Adrenal gland (tissue), 12 donors: ENCODE data around the gene TUT4. TPM values are rescaled to one million over a fixed set of nuclear protein-coding genes. Genes with fewer than 3 reads are reported as not detected.

Experiments used
- DNase-seq, 7 donors: peaks; one replicate each; pipeline ENCODE4 v3.0.0-alpha.2; 2019 to 2020
- H3K27ac ChIP-seq, 5 donors: fragments of 200-600 bp; sonication (generic) in 4 of 5; 1 replicate in 3 of 5; 2 replicates in 2 of 5; pipeline versions ENCODE4 v1.5.1 to v1.8.0; 2016 to 2020; ENCODE audit warnings: mild to moderate bottlenecking in 1 of 5
- H3K27me3 ChIP-seq: fragments of 200-600 bp; 2 replicates; pipeline ENCODE4 v1.8.0; 2021
- H3K36me3 ChIP-seq, 2 donors: fragments of 200-600 bp; replicated peaks in 1 of 2; 1 replicate in 1 of 2; 2 replicates in 1 of 2; pipeline versions ENCODE4 v1.5.1 to v1.8.0; 2018 to 2022
- H3K4me1 ChIP-seq, 2 donors: fragments of 200-600 bp; replicated peaks in 1 of 2; 1 replicate in 1 of 2; 2 replicates in 1 of 2; pipeline versions ENCODE4 v1.5.1 to v1.8.0; 2018 to 2021
- H3K4me3 ChIP-seq, 4 donors: fragments of 200-600 bp; sonication (generic) in 3 of 4; one replicate each; pipeline ENCODE4 v1.5.1; 2016 to 2018
- H3K9me3 ChIP-seq, 3 donors: fragments of 200-600 bp; sonication (generic) in 1 of 3; replicated peaks in 1 of 3; 1 replicate in 2 of 3; 2 replicates in 1 of 3; pipeline versions ENCODE4 v1.5.1 to v1.8.0; 2016 to 2021
- POLR2A ChIP-seq, 2 donors: fragments of 450-650 bp; IDR thresholded peaks; one replicate each; pipeline ENCODE4 v1.6.1; 2017; ENCODE audit warnings: antibody characterized with exemption in 2 of 2, mild to moderate bottlenecking in 2 of 2, moderate library complexity in 1 of 2
- WGBS, 4 donors: extraction: QIAGEN DNeasy Blood & Tissue Kit in 2 of 4; methylation state at CpG; one replicate each; pipeline versions ENCODE4 v1.1.5 to v1.1.7; 2013 to 2017; 5-methylcytosine and 5-hydroxymethylcytosine counted together
- intact Hi-C, 2 donors: fragments of 100-400 bp; cut with DNase I; formaldehyde crosslinking; loops; one replicate each; pipeline versions ENCODE4 v1.14.1 to v1.15.0; 2022 to 2023
- polyA plus RNA-seq, 3 donors: library from polyadenylated mRNA; stranded (reverse); fragments of 200-250 nt in 2 of 3; fragments of 350-450 nt in 1 of 3; fragmentation: Illumina TruSeq in 1 of 3; extraction: RNeasy Lipid Tissue Mini Kit (QIAGEN cat#74804) in 1 of 3; gene quantifications; one replicate each; pipeline ENCODE4 v1.2.3, GENCODE V29; 2013 to 2014
- total RNA-seq, 9 donors: library from RNA; depleted of rRNA in 4 of 9; stranded (reverse); fragments of >200 nt in 4 of 9; fragments of 120-200 nt in 1 of 9; fragmentation: NEBNext Ultra II Directional in 1 of 9; extraction: Animal tissue kit (Norgen Biotek cat#: 25700) in 1 of 9; gene quantifications; one replicate each; pipeline versions ENCODE4 v1.1.0 to v1.2.4, GENCODE V29; 2013 to 2023
- TF ChIP-seq, protein P1 (sequence below), 6 experiments: fragments of 450-650 bp in 4 of 6; fragments of 200-600 bp in 2 of 6; sonication (generic) in 1 of 6; IDR thresholded peaks; 1 replicate in 5 of 6; 2 replicates in 1 of 6; pipeline versions ENCODE4 v1.5.1 to v1.8.0; 2016 to 2021; ENCODE audit warnings: antibody characterized with exemption in 6 of 6, mild to moderate bottlenecking in 2 of 6, moderate library complexity in 1 of 6
- donor health status: healthy with polysubstance abuse.
- donor health status: Bipolar disorder and iron deficiency.
- donor health status: DM: yes; HTN: yes; CAD: no.
- donor health status: DM: no; HTN: no; CAD: no.
- donor health status: DM: no; HTN: no; CAD: no.
- donor health status: DM: yes; HTN: yes; CAD: no.

TUT4 gene
- total and polyA plus RNA-seq, 12 donors: 29.7 to 80.9 (median 66.1) TPM

GRCh38 chr1:52413410-52413989 lies 139.4 kb downstream of the TUT4 start:
- H3K27ac ChIP-seq: no peak overlapping the region
- H3K4me3 ChIP-seq: no peak overlapping the region
- no peaks in the 10 kb centered on the region for H3K4me1 ChIP-seq
- intact Hi-C loops: no loop called here
- peaks cover 0 to 95% of the 10 kb centered on the region in 2 donors for H3K36me3 ChIP-seq
- no peak for TF ChIP-seq POLR2A (IDR thresholded peaks at IDR 0.05)
- TF ChIP-seq, protein P1, sequence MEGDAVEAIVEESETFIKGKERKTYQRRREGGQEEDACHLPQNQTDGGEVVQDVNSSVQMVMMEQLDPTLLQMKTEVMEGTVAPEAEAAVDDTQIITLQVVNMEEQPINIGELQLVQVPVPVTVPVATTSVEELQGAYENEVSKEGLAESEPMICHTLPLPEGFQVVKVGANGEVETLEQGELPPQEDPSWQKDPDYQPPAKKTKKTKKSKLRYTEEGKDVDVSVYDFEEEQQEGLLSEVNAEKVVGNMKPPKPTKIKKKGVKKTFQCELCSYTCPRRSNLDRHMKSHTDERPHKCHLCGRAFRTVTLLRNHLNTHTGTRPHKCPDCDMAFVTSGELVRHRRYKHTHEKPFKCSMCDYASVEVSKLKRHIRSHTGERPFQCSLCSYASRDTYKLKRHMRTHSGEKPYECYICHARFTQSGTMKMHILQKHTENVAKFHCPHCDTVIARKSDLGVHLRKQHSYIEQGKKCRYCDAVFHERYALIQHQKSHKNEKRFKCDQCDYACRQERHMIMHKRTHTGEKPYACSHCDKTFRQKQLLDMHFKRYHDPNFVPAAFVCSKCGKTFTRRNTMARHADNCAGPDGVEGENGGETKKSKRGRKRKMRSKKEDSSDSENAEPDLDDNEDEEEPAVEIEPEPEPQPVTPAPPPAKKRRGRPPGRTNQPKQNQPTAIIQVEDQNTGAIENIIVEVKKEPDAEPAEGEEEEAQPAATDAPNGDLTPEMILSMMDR (IDR thresholded peaks at IDR 0.05): no peak
- H3K9me3 ChIP-seq: no peaks in the 10 kb centered on the region
- 96 to 100% (median 96%) methylated on average over 10 of the region's 10 CpGs for WGBS, 4 donors
- H3K27me3 ChIP-seq: no peaks in the 10 kb centered on the region
- DNase-seq: no peak

- WGBS, 4 donors: 1 to 4% (median 4%) methylated on average over 6 to 8 of the region's 8 CpGs
- TF ChIP-seq POLR2A (IDR thresholded peaks at IDR 0.05): no peak
- TF ChIP-seq, protein P1 (IDR thresholded peaks at IDR 0.05): peak in 1 of 6 experiments; percentile 5
- H3K36me3 ChIP-seq: peaks cover 0 to 20% of the 10 kb centered on the region in 2 donors
- H3K4me1 ChIP-seq: peaks cover 9 to 22% of the 10 kb centered on the region in 2 donors
- no peaks in the 10 kb centered on the region for H3K27me3 ChIP-seq
- peak overlapping the region in 4 of 5 donors; percentile 79 to 96 (median 88) for H3K27ac ChIP-seq
- no peaks in the 10 kb centered on the region for H3K9me3 ChIP-seq
- intact Hi-C loops: loop anchor here in 1 of 2 donors (10.0 kb wide), 1 partner anchor 280 kb away; no protein-coding TSS in a partner anchor
- DNase-seq: no peak
- peak overlapping the region; percentile 73 to 89 (median 86) for H3K4me3 ChIP-seq
Observed at GRCh38 chr1:52404975-52405338, 147.9 kb downstream of the TUT4 start.

DNA sequence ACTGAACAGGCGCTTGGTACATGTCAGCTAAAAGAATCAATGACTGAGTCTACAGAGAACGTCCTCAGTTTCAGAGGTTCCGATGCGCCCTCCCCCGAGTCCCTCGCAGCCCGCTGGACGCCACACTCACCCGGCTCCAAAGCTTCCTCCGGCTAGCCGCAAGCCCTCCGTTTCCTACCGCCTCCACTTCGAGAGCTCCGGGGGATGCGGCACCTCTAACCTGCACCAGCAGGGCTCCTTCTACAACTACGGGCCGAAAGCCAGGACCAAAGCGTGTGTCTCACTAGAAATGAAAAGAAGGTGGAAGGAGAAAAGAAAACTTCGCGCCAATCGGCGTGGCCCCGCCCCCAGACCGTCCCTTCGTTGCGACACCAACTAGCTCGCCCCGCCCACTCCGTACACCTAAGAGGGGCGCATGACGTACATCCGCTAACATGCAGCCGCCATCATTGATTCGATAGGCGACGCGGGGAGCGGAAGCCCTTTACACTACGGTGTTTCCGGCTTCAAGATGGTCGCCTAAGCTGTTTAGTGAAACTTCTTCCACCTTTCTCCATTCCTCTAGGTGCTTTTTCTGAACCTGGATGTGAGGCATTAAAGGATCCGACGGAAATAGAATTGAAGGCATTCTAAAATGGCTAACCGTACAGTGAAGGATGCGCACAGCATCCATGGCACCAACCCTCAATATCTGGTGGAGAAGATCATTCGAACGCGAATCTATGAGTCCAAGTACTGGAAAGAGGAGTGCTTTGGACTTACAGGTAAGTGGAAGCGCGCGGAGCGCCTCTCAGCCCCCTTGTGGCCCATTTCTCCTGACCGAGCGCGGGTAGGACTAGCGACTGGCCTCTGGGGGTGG lies 148.5 kb downstream of the TUT4 start, which contains the start of the genes ORC1 and PRPF38A:
Gene ORC1, minus strand, starts transcription at position 308 of the 859 bp plus-strand sequence. CDS start 2,200 bp downstream, outside the sequence.
Gene PRPF38A, plus strand, starts transcription at position 487 of the 859 bp plus-strand sequence. Its CDS starts 148 bp downstream, at position 635.
- H3K9me3 ChIP-seq: no peaks in the 10 kb centered on the region
- DNase-seq: peak; percentile 97 to 99 (median 98)
- no peaks in the 10 kb centered on the region for H3K27me3 ChIP-seq
- peak within 1 kb of the TSS; percentile 73 to 89 (median 86) for H3K4me3 ChIP-seq
- H3K36me3 ChIP-seq: peaks cover 0 to 17% of the 10 kb centered on the region in 2 donors
- H3K27ac ChIP-seq: peak within 1 kb of the TSS; percentile 72 to 96 (median 84)
- 0 to 1% (median 0%) methylated on average over 37 to 57 of the region's 57 CpGs for WGBS, 4 donors
- intact Hi-C loops: loop anchor here in 1 of 2 donors (10.0 kb wide), 1 partner anchor 280 kb away; no protein-coding TSS in a partner anchor
- TF ChIP-seq POLR2A (IDR thresholded peaks at IDR 0.05): peak; percentile 33 to 67
- TF ChIP-seq, protein P1 (IDR thresholded peaks at IDR 0.05): peak; percentile 9 to 81 (median 52)
- peaks cover 9 to 22% of the 10 kb centered on the region in 2 donors for H3K4me1 ChIP-seq
